ENCODE data around the gene SLC51A. TPM values are rescaled to one million over a fixed set of nuclear protein-coding genes. Genes with fewer than 3 reads are reported as not detected.
A peak's percentile ranks its signal among the peaks of the same experiment; 100 is the strongest.

The SLC51A gene
- total RNA-seq (10 to 100 TPM in 5 of 9 donors, 1 to 10 TPM in 4; 1.2 to 73.1 (median 10.8) TPM), polyA plus RNA-seq (10 to 100 TPM in 2 of 3 donors, 1 to 10 TPM in 1; 3.7 to 45.5 (median 35.0) TPM)
- long read RNA-seq, donor 1, partial matches to known transcripts: 19 of 46 reads
- long read RNA-seq, donor 1, other reads (novel, unspliced or antisense): 24 of 46 reads
- long read RNA-seq, donor 2, partial matches to known transcripts: 13 of 35 reads
- long read RNA-seq, donor 2, other reads (novel, unspliced or antisense): 19 of 35 reads
- long read RNA-seq, donor 3, transcript SLC51A-212 (5 exons, 1,066 nt): major isoform, 6 of 32 reads
- long read RNA-seq, donor 3, partial matches to known transcripts: 24 of 32 reads
- long read RNA-seq, donor 3, other reads (novel, unspliced or antisense): 0 of 32 reads
- long read RNA-seq, donor 4, transcript SLC51A-212 (5 exons, 1,066 nt): major isoform, 6 of 12 reads
- long read RNA-seq, donor 4, partial matches to known transcripts: 3 of 12 reads
- long read RNA-seq, donor 4, other reads (novel, unspliced or antisense): 1 of 12 reads
- long read RNA-seq, donor 5, transcript SLC51A-201 (9 exons, 1,463 nt): major isoform, 5 of 22 reads
- long read RNA-seq, donor 5, partial matches to known transcripts: 5 of 22 reads
- long read RNA-seq, donor 5, other reads (novel, unspliced or antisense): 8 of 22 reads
- long read RNA-seq, donor 6, partial matches to known transcripts: 1 of 6 reads
- long read RNA-seq, donor 6, other reads (novel, unspliced or antisense): 2 of 6 reads
- long read RNA-seq, donor 7, partial matches to known transcripts: 13 of 13 reads
- long read RNA-seq, donor 7, other reads (novel, unspliced or antisense): 0 of 13 reads
- long read RNA-seq, donor 8, partial matches to known transcripts: 15 of 70 reads
- long read RNA-seq, donor 8, other reads (novel, unspliced or antisense): 49 of 70 reads
- long read RNA-seq, donor 9, partial matches to known transcripts: 6 of 9 reads
- long read RNA-seq, donor 9, other reads (novel, unspliced or antisense): 0 of 9 reads
- long read RNA-seq, donor 10, transcript SLC51A-212 (5 exons, 1,066 nt): major isoform, 5 of 20 reads
- long read RNA-seq, donor 10, partial matches to known transcripts: 14 of 20 reads
- long read RNA-seq, donor 10, other reads (novel, unspliced or antisense): 0 of 20 reads

DNA sequence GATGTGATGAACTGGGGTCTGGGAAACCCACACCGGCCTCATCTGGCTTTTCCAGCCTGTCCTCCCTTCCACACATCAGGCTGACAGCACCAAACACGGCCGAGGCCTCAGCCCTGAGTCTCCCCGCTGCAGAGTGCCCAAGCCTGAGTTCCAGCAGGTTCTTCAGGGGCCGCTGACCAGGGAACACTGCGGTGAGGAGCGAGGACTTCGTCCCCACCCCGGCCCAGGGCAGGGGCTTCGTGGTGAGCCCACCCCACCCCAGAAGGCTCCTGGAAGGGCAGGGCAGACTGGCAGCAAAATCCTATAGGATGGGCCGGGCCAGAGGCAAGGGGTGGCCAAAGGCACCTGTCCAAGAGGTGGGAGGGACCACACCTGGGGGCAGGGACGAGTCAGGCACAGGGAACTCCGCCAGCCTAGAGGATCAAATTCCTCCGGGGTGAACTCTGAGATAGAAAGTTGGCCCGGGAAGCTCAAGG, at the start of gene SLC51A:
SLC51A (plus strand) TSS at position 446 of the 476 bp plus-strand sequence. CDS start 179 bp downstream, outside the sequence.
- no peak for DNase-seq
- intact Hi-C loops (cut with DNase I): no loop called here
- Histone ChIP-seq H3K4me3 (no peak within 1 kb of the TSS), H3K4me1 (replicated peaks in 1 of 2) (peaks cover 20 to 45% of the 10 kb centered on the region in 2 donors), H3K27me3 (no peaks in the 10 kb centered on the region), H3K9me3 (replicated peaks in 1 of 3) (no peaks in the 10 kb centered on the region), H3K27ac (peak within 1 kb of the TSS in 3 of 5 donors; percentile 46 to 85 (median 84)), H3K36me3 (replicated peaks in 1 of 2) (no peaks in the 10 kb centered on the region)
- TF ChIP-seq POLR2A (IDR thresholded peaks at IDR 0.05): no peak
- TF ChIP-seq, protein P1, sequence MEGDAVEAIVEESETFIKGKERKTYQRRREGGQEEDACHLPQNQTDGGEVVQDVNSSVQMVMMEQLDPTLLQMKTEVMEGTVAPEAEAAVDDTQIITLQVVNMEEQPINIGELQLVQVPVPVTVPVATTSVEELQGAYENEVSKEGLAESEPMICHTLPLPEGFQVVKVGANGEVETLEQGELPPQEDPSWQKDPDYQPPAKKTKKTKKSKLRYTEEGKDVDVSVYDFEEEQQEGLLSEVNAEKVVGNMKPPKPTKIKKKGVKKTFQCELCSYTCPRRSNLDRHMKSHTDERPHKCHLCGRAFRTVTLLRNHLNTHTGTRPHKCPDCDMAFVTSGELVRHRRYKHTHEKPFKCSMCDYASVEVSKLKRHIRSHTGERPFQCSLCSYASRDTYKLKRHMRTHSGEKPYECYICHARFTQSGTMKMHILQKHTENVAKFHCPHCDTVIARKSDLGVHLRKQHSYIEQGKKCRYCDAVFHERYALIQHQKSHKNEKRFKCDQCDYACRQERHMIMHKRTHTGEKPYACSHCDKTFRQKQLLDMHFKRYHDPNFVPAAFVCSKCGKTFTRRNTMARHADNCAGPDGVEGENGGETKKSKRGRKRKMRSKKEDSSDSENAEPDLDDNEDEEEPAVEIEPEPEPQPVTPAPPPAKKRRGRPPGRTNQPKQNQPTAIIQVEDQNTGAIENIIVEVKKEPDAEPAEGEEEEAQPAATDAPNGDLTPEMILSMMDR (IDR thresholded peaks at IDR 0.05): no peak
- 58 to 68% (median 59%) methylated on average over 1 to 15 of the region's 15 CpGs for WGBS, 4 donors

DNA sequence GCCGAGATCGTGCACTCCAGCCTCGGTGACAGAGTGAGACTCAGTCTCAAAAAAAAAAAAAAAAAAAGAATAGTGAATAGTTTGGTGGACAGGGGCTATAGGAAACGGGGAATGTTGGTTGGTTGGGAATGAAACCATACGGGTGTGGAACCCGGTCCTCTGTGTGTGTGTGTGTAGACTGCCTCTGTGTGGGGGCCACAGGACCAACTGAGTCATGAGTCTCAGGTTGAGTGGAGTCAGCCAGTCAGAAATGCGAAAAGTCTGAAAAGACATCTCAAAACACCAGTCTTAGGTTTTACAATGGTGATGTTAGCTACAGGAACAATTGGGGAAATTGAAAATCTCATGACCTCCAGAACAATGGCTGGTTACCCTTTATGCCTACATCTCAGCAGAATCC, 49.6 kb upstream of the SLC51A start:
- TF ChIP-seq, protein P1 (IDR thresholded peaks at IDR 0.05): no peak
- no peak for TF ChIP-seq POLR2A (IDR thresholded peaks at IDR 0.05)
- no peak for DNase-seq
- Histone ChIP-seq H3K4me1 (replicated peaks in 1 of 2) (no peaks in the 10 kb centered on the region), H3K36me3 (replicated peaks in 1 of 2) (no peaks in the 10 kb centered on the region), H3K27me3 (no peaks in the 10 kb centered on the region), H3K9me3 (replicated peaks in 1 of 3) (no peaks in the 10 kb centered on the region), H3K27ac (no peak overlapping the region), H3K4me3 (no peak overlapping the region)
- 89 to 96% (median 92%) methylated on average over 7 of the region's 7 CpGs for WGBS, 4 donors
- intact Hi-C loops (cut with DNase I): no loop called here

DNA sequence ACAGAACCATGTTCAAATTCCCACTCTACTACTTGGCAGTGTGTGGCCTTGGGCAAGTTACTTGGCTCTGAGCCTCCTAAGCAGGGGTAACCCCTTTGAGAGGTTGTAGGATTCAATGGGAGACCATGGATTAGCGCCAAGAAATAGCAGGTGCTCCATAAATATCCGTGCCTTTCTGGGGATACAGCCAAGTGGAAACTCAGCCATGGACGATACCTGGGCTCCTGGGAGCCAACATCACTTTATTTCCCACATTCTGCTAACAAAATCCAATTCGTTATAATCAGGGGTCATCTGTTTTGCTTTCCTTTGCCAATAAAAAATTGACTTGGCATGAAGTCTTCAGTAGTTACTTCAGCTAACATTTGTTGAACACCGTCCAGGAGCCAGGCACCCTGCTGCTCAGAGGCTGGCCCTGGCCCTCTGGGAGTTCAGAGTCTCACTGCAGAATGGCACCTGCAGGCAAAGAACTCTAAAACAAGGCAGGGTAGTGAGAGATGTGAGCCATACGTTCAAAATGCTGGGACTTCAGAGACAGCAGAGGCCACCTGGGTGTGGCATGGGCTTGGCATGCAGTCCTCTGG, 47.4 kb upstream of the SLC51A start:
- no peak for TF ChIP-seq POLR2A (IDR thresholded peaks at IDR 0.05)
- TF ChIP-seq, protein P1 (IDR thresholded peaks at IDR 0.05): no peak
- no peak overlapping the region for H3K4me3 ChIP-seq
- intact Hi-C loops (cut with DNase I): no loop called here
- H3K36me3 ChIP-seq (replicated peaks in 1 of 2): no peaks in the 10 kb centered on the region
- no peak overlapping the region for H3K27ac ChIP-seq
- whole genome bisulfite sequencing, 4 donors: 31 to 60% (median 48%) methylated on average over 4 to 6 of the region's 6 CpGs
- no peaks in the 10 kb centered on the region for H3K9me3 ChIP-seq (replicated peaks in 1 of 3)
- no peaks in the 10 kb centered on the region for H3K4me1 ChIP-seq (replicated peaks in 1 of 2)
- no peaks in the 10 kb centered on the region for H3K27me3 ChIP-seq
- DNase-seq: peak in 5 of 7 donors; percentile 34 to 72 (median 40)
